ENCODE data around the gene PIP4P1.

Gene PIP4P1

DNA sequence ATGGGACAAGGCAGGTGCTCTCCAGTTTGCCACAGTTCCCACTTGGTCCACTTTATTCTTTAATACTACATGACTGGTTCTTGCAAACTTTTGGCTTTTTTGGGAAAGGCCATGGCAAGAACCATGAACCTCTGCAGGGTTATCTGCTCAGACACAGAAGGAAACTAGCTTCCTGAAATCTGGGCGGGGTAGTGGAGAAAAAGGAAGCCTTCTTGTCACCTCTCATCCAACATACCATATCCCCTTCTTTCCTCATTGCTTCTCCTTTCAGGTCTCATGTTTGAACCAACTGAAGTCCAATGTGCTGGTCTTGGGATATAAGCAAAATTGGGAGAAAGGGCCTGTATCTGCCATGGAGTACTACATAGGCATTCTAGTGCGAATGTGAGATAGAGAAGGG lies 19.8 kb downstream of the PIP4P1 start:
- no peaks in the 10 kb centered on the region for H3K27me3 ChIP-seq (ENCODE audit: insufficient read depth, poor library complexity, severe bottlenecking)
- no peak overlapping the region for H3K4me3 ChIP-seq (replicated peaks; ENCODE audit: insufficient read depth, low read length)
- H3K27ac ChIP-seq (replicated peaks): no peak overlapping the region
- TF ChIP-seq POLR2AphosphoS5 (IDR thresholded peaks at IDR 0.05; ENCODE audit: low read depth): no peak
- peak; percentile 23; the same call in 1 of the 2 replicates for TF ChIP-seq SPI1 (IDR thresholded peaks at IDR 0.05; ENCODE audit: borderline replicate concordance, low read depth)
- peak in 1 of 2 experiments; percentile 25 for DNase-seq (ENCODE audit: low read depth in 1 of 2, low spot score in 1 of 2)

DNA sequence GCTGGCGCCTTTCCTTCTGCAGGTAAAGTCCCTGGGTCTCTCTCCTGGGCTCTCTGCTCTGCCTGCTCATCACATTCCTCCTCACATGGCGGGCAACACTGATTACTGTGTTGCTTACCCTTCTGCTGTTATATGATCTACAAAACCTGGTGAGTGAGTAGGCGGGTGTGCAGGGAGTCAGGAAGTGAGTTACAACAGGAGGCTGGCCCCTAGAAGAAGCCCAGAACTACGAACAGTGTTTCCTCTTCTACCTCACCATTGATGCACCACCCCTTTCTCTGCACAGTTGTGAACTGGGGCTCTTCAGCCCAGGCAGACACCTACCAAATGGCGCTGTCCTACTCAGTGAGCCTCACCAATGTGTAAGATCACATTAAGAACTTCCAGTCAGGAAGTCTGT lies 20.4 kb downstream of the PIP4P1 start:
- peak overlapping the region; percentile 31 for H3K27ac ChIP-seq (replicated peaks)
- H3K4me3 ChIP-seq (replicated peaks; ENCODE audit: insufficient read depth, low read length): no peak overlapping the region
- peak in 1 of 2 experiments; percentile 30 for DNase-seq (ENCODE audit: low read depth in 1 of 2, low spot score in 1 of 2)
- TF ChIP-seq, protein P1, sequence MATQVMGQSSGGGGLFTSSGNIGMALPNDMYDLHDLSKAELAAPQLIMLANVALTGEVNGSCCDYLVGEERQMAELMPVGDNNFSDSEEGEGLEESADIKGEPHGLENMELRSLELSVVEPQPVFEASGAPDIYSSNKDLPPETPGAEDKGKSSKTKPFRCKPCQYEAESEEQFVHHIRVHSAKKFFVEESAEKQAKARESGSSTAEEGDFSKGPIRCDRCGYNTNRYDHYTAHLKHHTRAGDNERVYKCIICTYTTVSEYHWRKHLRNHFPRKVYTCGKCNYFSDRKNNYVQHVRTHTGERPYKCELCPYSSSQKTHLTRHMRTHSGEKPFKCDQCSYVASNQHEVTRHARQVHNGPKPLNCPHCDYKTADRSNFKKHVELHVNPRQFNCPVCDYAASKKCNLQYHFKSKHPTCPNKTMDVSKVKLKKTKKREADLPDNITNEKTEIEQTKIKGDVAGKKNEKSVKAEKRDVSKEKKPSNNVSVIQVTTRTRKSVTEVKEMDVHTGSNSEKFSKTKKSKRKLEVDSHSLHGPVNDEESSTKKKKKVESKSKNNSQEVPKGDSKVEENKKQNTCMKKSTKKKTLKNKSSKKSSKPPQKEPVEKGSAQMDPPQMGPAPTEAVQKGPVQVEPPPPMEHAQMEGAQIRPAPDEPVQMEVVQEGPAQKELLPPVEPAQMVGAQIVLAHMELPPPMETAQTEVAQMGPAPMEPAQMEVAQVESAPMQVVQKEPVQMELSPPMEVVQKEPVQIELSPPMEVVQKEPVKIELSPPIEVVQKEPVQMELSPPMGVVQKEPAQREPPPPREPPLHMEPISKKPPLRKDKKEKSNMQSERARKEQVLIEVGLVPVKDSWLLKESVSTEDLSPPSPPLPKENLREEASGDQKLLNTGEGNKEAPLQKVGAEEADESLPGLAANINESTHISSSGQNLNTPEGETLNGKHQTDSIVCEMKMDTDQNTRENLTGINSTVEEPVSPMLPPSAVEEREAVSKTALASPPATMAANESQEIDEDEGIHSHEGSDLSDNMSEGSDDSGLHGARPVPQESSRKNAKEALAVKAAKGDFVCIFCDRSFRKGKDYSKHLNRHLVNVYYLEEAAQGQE (IDR thresholded peaks at IDR 0.05; ENCODE audit: insufficient replicate concordance, low read depth): no peak
- no peak for TF ChIP-seq GABPA (IDR thresholded peaks at IDR 0.05; ENCODE audit: low read depth)
- TF ChIP-seq, protein P2, sequence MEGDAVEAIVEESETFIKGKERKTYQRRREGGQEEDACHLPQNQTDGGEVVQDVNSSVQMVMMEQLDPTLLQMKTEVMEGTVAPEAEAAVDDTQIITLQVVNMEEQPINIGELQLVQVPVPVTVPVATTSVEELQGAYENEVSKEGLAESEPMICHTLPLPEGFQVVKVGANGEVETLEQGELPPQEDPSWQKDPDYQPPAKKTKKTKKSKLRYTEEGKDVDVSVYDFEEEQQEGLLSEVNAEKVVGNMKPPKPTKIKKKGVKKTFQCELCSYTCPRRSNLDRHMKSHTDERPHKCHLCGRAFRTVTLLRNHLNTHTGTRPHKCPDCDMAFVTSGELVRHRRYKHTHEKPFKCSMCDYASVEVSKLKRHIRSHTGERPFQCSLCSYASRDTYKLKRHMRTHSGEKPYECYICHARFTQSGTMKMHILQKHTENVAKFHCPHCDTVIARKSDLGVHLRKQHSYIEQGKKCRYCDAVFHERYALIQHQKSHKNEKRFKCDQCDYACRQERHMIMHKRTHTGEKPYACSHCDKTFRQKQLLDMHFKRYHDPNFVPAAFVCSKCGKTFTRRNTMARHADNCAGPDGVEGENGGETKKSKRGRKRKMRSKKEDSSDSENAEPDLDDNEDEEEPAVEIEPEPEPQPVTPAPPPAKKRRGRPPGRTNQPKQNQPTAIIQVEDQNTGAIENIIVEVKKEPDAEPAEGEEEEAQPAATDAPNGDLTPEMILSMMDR (IDR thresholded peaks at IDR 0.05; ENCODE audit: insufficient read depth, low read length): no peak
- TF ChIP-seq SPI1 (IDR thresholded peaks at IDR 0.05; ENCODE audit: borderline replicate concordance, low read depth): no peak
- no peak for TF ChIP-seq POLR2AphosphoS5 (IDR thresholded peaks at IDR 0.05; ENCODE audit: low read depth)
- no peaks in the 10 kb centered on the region for H3K27me3 ChIP-seq (ENCODE audit: insufficient read depth, poor library complexity, severe bottlenecking)

DNA sequence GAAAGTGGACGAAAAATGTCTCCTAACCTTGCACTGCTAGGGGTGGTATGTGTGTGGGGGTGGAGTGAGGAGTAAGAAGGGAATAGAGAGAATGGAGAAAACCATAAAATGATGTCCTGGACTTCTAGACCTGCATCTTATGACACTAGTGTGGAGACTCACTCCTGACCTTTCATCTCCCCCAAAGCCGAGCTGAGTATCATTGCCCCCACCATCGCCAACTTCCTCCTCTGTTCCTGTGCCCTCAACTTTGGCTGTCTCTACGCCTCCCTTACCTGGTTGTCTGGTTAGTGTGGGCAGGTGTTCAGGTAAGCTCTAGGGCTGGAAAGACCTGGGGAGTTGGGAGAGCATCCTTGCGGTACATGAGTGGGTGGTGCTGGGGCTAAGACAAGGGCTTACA lies 20.8 kb downstream of the PIP4P1 start:
- no peak overlapping the region for H3K27ac ChIP-seq (replicated peaks)
- no peaks in the 10 kb centered on the region for H3K27me3 ChIP-seq (ENCODE audit: insufficient read depth, poor library complexity, severe bottlenecking)
- H3K4me3 ChIP-seq (replicated peaks; ENCODE audit: insufficient read depth, low read length): no peak overlapping the region
- no peak for TF ChIP-seq POLR2AphosphoS5 (IDR thresholded peaks at IDR 0.05; ENCODE audit: low read depth)
- no peak for TF ChIP-seq SPI1 (IDR thresholded peaks at IDR 0.05; ENCODE audit: borderline replicate concordance, low read depth)
- TF ChIP-seq, protein P1 (IDR thresholded peaks at IDR 0.05; ENCODE audit: insufficient replicate concordance, low read depth): no peak
- TF ChIP-seq, protein P2 (IDR thresholded peaks at IDR 0.05; ENCODE audit: insufficient read depth, low read length): no peak
- no peak for DNase-seq (ENCODE audit: low read depth in 1 of 2, low spot score in 1 of 2)

DNA sequence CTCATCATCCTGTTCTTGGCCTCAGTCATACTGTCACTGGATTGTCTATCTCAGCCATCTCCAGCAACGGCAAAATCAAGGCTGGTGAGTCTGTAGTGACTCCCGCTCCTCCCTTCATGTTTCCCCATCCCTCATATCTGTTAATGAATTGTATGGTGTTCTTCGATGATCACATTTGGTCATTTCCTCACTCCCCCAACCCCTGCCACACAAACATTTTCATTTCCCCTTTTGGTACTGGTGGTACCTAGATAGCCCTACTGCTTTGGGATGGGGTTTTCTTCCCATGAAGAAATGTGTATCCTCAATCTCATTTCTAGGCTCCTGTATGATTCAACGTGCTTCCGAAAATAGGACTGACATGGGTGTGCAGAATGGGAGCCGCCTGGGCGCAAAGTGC lies 22.6 kb downstream of the PIP4P1 start:
- no peak overlapping the region for H3K4me3 ChIP-seq (replicated peaks; ENCODE audit: insufficient read depth, low read length)
- no peak for DNase-seq (ENCODE audit: low read depth in 1 of 2, low spot score in 1 of 2)
- TF ChIP-seq, protein P1 (IDR thresholded peaks at IDR 0.05; ENCODE audit: insufficient replicate concordance, low read depth): no peak
- TF ChIP-seq SPI1 (IDR thresholded peaks at IDR 0.05; ENCODE audit: borderline replicate concordance, low read depth): peak; percentile 56; the same call in 1 of the 2 replicates
- no peak overlapping the region for H3K27ac ChIP-seq (replicated peaks)
- no peaks in the 10 kb centered on the region for H3K27me3 ChIP-seq (ENCODE audit: insufficient read depth, poor library complexity, severe bottlenecking)

Measured in HL-60 (cell line).